NCI-H748 (cell line): ENCODE measurements around the gene ZNF862.

Experiments used
- DNase-seq: peaks from one replicate; lab custom pipeline; 2025; ENCODE audit not compliant: unreplicated experiment; lab: John Stamatoyannopoulos, UW

The ZNF862 gene

GRCh38 chr7:149844445-149844844 is 6.3 kb downstream of the ZNF862 start:
- DNase-seq = no peak

GRCh38 chr7:149845257-149845980 is 7.2 kb downstream of the ZNF862 start:
- no peak for DNase-seq

GRCh38 chr7:149846021-149846420 is 7.8 kb downstream of the ZNF862 start:
- DNase-seq = no peak

GRCh38 chr7:149846436-149847046 is 8.4 kb downstream of the ZNF862 start:
- DNase-seq = no peak

- no peak for DNase-seq
These were observed 11.0 kb downstream of the ZNF862 start for GRCh38 chr7:149849174-149849573.

- DNase-seq = no peak
These were observed 11.9 kb downstream of the ZNF862 start for GRCh38 chr7:149850007-149850594.

GRCh38 chr7:149850716-149851115 is 12.5 kb downstream of the ZNF862 start:
- no peak for DNase-seq

GRCh38 chr7:149851449-149851848 is 13.3 kb downstream of the ZNF862 start:
- DNase-seq = no peak

- DNase-seq = no peak
These were observed 15.0 kb downstream of the ZNF862 start for GRCh38 chr7:149853157-149853556.

- DNase-seq = peak; percentile 77
These were observed 16.6 kb downstream of the ZNF862 start for GRCh38 chr7:149854611-149855360.

GRCh38 chr7:149855361-149856305 is 17.5 kb downstream of the ZNF862 start:
- DNase-seq = no peak

GRCh38 chr7:149856583-149856982 is 18.4 kb downstream of the ZNF862 start:
- DNase-seq = no peak

- no peak for DNase-seq
These were observed 21.2 kb downstream of the ZNF862 start for GRCh38 chr7:149859369-149859768.

- no peak for DNase-seq
These were observed 21.7 kb downstream of the ZNF862 start for GRCh38 chr7:149859876-149860275.

GRCh38 chr7:149860821-149861727 is 22.9 kb downstream of the ZNF862 start:
- no peak for DNase-seq

- no peak for DNase-seq
These were observed 23.5 kb downstream of the ZNF862 start for GRCh38 chr7:149861728-149862045.

GRCh38 chr7:149862156-149862555 is 24.0 kb downstream of the ZNF862 start:
- DNase-seq = no peak

GRCh38 chr7:149863500-149863899 is 25.3 kb downstream of the ZNF862 start:
- no peak for DNase-seq

GRCh38 chr7:149864023-149864422 is 25.8 kb downstream of the ZNF862 start:
- no peak for DNase-seq

- DNase-seq = no peak
These were observed 26.6 kb downstream of the ZNF862 start for GRCh38 chr7:149864751-149865150.
